H1 (cell line): Measurements from ENCODE around the gene CACNG6.

ENCODE experiments used
- ATF3 ChIP-seq: IDR thresholded peaks from 2 replicates; pipeline ENCODE4 v1.6.1; 2011; ENCODE audit warnings: low read depth, mild to moderate bottlenecking, low read length; ENCODE audit not compliant: insufficient read depth
- BRCA1 ChIP-seq: IDR thresholded peaks from 2 replicates; pipeline ENCODE4 v1.6.1; 2012; ENCODE audit warnings: low read depth, low read length, improper control_type of control experiment
- CREB1 ChIP-seq: IDR thresholded peaks from 2 replicates; pipeline ENCODE4 v1.6.1; 2012; ENCODE audit warnings: inconsistent platforms
- CTCF ChIP-seq, 3 experiments: IDR thresholded peaks; 1 replicate in 2 of 3; 2 replicates in 1 of 3; pipeline versions ENCODE4 v1.5.1 to v1.6.1; 2011; ENCODE audit warnings: low read length in 3 of 3, mild to moderate bottlenecking in 3 of 3, inconsistent platforms in 2 of 3, low read depth in 1 of 3, moderate library complexity in 1 of 3; ENCODE audit not compliant: insufficient read depth in 1 of 3; ENCODE audit errors: control extremely low read depth in 1 of 3
- EP300 ChIP-seq, 2 experiments: IDR thresholded peaks; 1 replicate in 1 of 2; 2 replicates in 1 of 2; pipeline ENCODE4 v1.6.1; 2011 to 2012; ENCODE audit warnings: low read depth in 2 of 2, low read length in 2 of 2, mild to moderate bottlenecking in 2 of 2, borderline replicate concordance in 1 of 2, inconsistent platforms in 1 of 2, moderate library complexity in 1 of 2
- EZH2 ChIP-seq: fragments of 200-600 bp; sonication (generic); IDR thresholded peaks from 2 replicates; pipeline ENCODE4 v1.7.1; 2012; ENCODE audit warnings: low read depth, mild to moderate bottlenecking, moderate library complexity, low read length, inconsistent platforms; ENCODE audit not compliant: severe bottlenecking
- MAFK ChIP-seq: IDR thresholded peaks from 2 replicates; pipeline ENCODE4 v1.6.1; 2012; ENCODE audit warnings: low read depth, mild to moderate bottlenecking, improper control_type of control experiment, low read length
- PHF8 ChIP-seq: fragments of 200-600 bp; sonication (generic); conservative IDR thresholded peaks from 2 replicates; pipeline ENCODE4 v1.7.1; 2012; ENCODE audit warnings: low read depth, mild to moderate bottlenecking, inconsistent platforms, low read length, moderate library complexity
- POLR2AphosphoS5 ChIP-seq: IDR thresholded peaks from 2 replicates; pipeline ENCODE4 v1.6.1; 2011; ENCODE audit warnings: low read depth, low read length
- RAD21 ChIP-seq, 2 experiments: IDR thresholded peaks in 1 of 2; conservative IDR thresholded peaks in 1 of 2; 2 replicates each; pipeline ENCODE4 v1.6.1; 2011; ENCODE audit warnings: low read depth in 2 of 2, low read length in 2 of 2, improper control_type of control experiment in 1 of 2, inconsistent platforms in 1 of 2, mild to moderate bottlenecking in 1 of 2, moderate library complexity in 1 of 2
- USF2 ChIP-seq: IDR thresholded peaks from 2 replicates; pipeline ENCODE4 v1.6.1; 2011; ENCODE audit warnings: low read length, improper control_type of control experiment

GRCh38 chr19:53957448-53958167 lies 33.8 kb upstream of the CACNG6 start:
- no peak for TF ChIP-seq PHF8
- no peak for TF ChIP-seq POLR2AphosphoS5
- TF ChIP-seq CREB1 = no peak
- no peak for TF ChIP-seq BRCA1
- TF ChIP-seq ATF3 = no peak
- TF ChIP-seq EP300 (IDR thresholded peaks at IDR 0.05; ENCODE audit: borderline replicate concordance in 1 of 2, low read depth in 2 of 2, low read length in 2 of 2) = 0 out of 3 replicates have a peak, but pooled peaks of 1 of the 2 experiments have one; percentile 15
- peak; percentile 18 to 40; a peak in 3 of 4 replicates for TF ChIP-seq RAD21 (IDR thresholded peaks at IDR 0.05 in 1 of 2, conservative IDR thresholded peaks at IDR 0.05 in 1 of 2; ENCODE audit: low read depth in 2 of 2, low read length in 2 of 2)
- peak in 1 of 3 experiments; percentile 3; a peak in 1 of 4 replicates for TF ChIP-seq CTCF (IDR thresholded peaks at IDR 0.05; ENCODE audit: control extremely low read depth in 1 of 3, insufficient read depth in 1 of 3, low read depth in 1 of 3, low read length in 3 of 3)
- no peak for TF ChIP-seq USF2
- no peak for TF ChIP-seq MAFK
- TF ChIP-seq EZH2 = no peak
